Epithelial cell of prostate (primary cell): Measurements from ENCODE around the gene ZNF784.
A peak's percentile ranks its signal among the peaks of the same experiment; 100 is the strongest.

ENCODE experiments used
- DNase-seq: peaks from one replicate; pipeline ENCODE4 v3.0.0-alpha.2; 2011; ENCODE audit warnings: low read depth, low spot score
- H3K27ac ChIP-seq: fragments of 450-650 bp; 2 replicates; pipeline ENCODE4 v1.5.1; 2017; ENCODE audit warnings: mild to moderate bottlenecking

ZNF784 gene

DNA sequence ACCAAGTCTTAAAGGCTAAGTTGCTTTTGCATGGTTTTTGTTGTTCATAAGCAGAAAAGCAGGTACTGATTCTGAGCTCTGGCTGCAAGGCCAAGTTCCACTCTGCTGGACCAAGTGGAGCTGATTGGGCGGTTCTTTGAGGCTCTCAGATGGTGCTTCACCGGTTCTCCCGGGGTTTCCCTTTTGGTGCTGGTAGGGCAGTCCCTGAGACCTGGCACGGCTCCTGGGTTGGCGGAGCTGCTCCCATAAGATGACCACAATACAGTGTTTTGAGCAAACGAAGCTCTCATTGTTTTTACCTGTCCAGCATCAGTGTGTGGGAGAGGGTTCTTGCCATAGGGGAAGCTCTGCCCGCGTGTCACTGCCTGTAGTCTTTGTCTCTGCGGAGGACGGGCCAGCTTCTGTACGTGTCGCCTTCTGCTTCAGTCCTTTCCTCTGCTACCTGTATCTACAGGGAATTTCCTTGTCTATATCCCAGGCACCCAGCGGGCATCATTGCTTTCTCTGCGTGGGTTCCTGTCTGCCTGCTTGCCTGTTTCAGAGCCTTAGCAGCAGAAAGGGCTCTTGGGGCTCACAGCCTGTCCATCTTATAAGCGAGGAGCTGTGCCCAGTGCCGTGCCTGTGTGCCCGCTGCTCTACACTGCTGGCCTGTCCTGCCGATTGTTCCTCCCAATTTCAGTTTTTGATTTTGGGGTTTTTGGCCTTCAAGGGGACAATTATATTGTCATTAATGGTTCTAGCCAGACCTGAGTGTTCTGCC is 32.8 kb upstream of the ZNF784 start:
- H3K27ac ChIP-seq, result no peak overlapping the region
- DNase-seq, result no peak

DNA sequence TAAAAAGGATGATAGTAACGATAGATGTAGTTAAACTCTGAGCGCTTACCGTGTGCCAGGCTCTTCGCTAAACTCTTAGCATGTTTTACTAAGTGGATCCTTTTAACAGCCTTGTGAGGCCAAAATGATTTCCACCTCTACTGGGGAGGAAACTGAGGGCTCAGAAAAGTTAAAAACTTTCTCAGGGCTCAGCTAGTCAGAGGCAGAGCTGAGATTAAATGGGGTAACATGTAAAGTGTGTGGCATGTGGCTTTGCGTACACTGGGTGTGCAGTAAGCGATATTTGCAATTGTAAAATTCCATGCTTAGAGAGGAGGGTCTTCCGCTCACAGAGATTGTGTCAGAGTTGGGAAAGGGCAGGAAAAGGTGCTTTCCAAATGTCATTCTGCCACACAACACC is 32.2 kb upstream of the ZNF784 start:
- no peak overlapping the region for H3K27ac ChIP-seq

DNA sequence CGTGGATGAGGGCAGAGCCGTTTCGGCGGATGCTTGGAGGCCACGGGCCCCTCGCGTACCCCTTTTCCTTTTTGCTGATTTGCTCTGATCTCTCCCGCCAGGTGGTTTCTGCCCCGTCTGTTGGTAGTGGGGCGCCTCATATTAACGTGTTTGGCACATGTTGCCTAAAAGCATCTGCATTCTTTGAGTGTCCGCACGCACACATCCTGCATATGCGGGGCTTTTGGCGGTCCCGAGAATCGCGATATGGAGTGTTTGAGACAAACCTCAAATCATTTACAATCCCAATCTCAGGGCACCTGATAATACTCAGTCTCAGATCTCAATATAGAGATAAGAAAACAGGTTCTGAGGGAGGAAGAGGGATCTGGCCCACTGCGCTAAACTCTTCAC is 31.3 kb upstream of the ZNF784 start:
- peak overlapping the region; percentile 98 for H3K27ac ChIP-seq
- no peak for DNase-seq

More for the DNA sequence above, 32.2 kb upstream of the ZNF784 start:
- no peak for DNase-seq

DNA sequence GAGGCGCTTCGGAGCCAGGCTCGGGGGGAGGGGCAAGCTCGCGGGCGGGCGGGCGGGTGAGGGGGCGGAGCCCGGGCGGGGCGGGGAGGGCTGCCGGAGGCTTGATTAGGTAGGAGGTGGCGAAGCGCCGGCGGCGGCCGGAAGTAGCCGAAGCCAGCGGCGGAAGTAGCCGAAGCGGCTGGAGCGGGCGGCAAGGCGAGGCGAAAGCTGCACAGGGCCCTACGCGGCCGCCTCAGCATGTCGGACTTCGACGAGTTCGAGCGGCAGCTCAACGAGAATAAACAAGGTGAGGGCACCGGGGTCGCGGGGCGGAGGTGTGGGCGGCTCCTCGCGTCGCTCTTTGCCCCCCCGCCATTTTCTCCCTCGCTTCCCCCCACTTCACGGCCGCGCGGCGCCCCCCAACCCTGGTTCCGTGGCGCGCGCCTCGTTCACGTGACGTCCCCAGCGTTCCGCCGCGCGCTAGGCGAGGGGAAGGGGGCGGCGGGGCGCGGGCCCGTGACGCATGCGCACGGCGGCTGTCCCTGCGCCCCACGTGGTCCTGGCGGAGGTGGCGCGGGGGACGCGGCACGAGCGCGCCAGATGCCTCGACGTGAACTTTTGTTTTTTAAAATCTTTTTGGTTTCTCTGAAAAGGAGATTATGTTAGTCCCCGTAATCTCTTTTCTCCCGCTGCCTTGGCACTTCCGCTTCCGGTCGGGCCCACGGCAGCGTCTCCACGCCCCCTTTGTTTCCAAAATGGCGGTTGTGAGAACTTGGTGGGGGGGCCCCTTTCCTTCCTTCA is 30.7 kb upstream of the ZNF784 start, which contains the start of gene U2AF2:
U2AF2 (plus strand) TSS at position 168 of the 780 bp plus-strand sequence; CDS start at position 238, 70 bp downstream.
- peak within 1 kb of the TSS; percentile 98 for H3K27ac ChIP-seq
- DNase-seq, result no peak

DNA sequence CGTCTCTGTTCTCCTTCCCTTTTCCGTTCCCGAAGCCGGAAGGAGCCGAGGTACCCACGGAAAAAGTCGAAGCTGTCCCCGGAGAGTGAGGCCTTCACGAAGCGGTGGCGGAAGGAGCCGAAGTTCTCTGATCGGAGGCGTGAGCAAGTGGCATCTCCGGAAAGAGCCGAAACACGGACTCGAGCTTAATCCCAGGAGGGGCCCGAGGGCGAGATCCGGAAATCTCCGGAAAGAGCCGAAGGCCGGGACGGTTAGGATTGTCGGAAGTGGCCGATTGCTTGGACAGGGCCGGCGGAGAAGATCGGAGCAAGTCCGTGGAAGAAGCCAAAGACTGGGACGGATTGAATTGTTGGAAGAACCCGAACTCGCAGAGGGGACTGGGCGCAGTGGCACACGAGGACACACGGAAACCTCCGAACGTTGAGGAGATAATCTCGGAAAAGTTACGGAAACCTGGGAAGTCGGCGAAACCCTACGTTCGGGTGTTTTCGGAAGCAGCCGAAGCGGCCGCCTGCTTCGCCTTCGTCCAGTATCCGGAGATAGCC is 30.0 kb upstream of the ZNF784 start:
- DNase-seq, result peak; percentile 95
- H3K27ac ChIP-seq, result peak overlapping the region; percentile 98

DNA sequence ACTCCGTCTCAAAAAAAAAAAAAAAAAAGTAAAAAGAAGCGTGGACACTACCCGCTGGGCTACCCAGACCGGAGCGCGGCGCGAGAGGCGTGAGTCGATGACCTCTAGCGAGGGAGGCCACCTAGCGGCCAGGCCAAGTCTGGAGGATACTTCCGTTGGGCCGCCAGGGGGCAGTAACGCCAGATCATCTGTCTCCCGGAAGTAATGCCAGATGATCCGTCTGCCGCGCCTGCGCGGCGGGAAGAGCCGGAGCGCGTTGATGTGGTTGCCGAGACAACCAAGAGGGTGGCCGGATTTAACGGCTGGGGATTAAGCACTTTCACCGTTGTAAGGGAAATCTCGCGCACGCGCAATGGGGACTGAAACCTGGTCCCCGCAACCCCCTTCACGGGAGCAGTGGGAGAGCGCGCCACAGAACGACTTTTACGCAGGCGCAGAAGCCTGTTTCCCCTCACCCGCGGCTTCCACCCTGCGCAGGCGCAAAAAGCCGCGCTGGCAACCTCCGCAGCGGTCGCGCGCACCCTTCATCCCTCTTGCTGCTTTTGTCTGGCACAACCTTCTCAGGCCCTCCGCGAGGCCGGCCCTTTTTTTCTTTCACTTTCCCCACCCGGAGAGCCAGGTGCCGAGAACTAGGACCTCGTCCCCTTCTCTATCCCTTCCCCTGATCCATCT is 29.4 kb upstream of the ZNF784 start:
- peak; percentile 89 for DNase-seq
- peak overlapping the region; percentile 98 for H3K27ac ChIP-seq

DNA sequence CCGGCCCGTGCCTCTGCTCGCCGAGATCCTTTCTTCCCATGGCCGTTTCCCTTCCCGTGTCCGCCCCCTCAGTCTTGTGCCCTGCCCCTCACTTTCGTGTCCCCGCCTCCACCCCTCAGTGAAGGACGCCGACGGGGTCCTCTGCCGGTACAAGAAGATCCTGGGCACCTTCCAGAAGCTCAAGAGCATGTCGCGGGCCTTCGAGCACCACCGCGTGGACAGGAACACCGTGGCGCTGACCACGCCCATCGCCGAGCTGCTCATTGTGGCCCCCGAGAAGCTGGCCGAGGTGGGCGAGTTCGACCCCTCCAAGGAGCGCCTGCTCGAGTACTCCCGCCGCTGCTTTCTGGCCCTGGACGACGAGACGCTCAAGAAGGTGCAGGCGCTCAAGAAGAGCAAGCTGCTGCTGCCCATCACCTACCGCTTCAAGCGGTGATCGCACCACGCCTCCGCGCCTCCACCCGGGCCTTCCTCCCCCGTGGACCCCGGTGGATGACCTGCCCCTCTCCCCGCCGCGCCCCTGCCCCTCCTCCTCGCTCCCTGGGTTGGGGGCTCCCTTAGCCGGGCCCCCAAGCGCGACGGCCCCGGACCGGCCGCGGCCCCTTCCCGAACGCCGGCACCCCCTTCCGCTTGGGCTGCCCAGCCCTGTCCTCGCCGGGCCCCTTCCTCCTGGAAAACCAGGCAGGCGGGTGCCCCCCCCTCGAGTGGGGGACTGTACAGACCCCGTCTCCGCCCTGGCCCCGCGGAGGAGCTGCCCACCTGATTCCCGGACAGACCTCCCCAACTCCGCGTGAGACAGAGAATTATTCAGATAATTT is 28.2 kb upstream of the ZNF784 start:
- H3K27ac ChIP-seq, result no peak overlapping the region
- DNase-seq, result no peak

DNA sequence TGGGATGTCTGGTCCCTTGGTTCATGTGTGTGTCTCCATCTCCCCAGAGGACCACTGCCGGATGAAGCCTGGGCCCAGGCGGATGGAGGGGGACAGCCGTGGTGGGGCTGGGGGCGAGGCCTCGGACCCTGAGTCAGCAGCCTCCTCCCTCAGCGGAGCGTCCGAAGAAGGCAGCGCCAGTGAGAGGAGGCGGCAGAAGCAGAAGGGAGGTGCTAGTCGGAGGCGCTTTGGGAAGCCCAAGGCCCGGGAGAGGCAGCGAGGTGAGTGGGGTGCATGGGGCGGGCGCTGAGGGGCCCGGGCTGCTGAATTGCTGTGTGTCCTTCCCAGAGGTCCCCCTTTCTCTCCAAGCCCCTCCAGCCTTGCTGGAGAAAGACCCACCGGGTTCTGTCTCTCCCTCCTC is 26.9 kb upstream of the ZNF784 start:
- no peak for DNase-seq

DNA sequence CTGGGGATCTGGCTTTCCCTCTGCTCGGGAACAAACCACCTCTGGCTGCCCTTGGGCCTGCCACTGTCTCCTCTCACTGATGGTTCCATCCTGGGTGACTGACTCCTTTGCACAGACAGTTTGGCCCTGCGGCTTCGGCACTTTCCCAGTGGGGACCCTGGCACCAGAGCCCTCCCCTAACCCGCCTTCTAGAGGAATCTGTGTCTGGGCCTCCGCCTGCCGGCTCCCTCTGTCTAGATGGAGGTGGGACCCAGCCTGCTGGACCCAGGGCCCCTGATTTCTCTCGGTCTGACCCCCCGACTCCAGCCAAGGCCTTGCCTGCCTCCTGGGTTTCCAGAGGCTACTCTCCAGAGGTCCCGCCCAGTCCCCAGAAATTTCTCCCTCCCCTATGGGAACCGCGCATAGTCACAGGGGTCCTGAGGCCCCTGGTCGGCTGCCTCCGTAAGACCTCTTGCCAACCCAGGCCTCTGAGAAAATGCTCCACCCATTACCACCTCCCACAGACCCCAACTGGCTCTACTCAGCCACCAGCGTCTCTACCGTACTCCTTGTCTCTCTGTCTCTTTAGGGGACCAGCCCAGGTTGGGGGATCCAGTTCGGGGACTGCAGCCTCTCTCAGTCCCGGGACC is 26.4 kb upstream of the ZNF784 start:
- no peak for DNase-seq
- no peak overlapping the region for H3K27ac ChIP-seq

More for the DNA sequence above, 26.9 kb upstream of the ZNF784 start:
- no peak overlapping the region for H3K27ac ChIP-seq

DNA sequence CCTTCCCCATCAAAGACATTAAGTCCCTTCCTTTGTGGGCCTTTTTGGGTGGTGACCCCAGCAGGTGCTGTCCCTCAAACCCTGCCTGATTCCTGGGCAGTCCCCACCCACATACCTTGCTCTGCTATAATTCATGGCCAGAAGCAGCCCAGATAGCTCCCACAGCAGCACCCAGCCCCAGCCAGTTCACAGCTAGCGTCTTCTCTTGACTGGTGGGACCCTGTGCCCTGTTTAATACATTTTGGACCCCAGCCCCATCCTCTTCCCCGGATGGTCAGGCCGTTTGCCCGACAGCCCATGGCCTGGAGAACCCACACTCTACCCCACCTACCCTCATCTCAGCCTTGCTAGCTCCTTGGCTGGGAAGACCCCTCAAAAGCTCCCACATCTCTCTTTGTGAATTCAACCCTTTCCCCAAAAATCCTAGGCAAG is 25.8 kb upstream of the ZNF784 start:
- no peak for DNase-seq
- H3K27ac ChIP-seq, result no peak overlapping the region

DNA sequence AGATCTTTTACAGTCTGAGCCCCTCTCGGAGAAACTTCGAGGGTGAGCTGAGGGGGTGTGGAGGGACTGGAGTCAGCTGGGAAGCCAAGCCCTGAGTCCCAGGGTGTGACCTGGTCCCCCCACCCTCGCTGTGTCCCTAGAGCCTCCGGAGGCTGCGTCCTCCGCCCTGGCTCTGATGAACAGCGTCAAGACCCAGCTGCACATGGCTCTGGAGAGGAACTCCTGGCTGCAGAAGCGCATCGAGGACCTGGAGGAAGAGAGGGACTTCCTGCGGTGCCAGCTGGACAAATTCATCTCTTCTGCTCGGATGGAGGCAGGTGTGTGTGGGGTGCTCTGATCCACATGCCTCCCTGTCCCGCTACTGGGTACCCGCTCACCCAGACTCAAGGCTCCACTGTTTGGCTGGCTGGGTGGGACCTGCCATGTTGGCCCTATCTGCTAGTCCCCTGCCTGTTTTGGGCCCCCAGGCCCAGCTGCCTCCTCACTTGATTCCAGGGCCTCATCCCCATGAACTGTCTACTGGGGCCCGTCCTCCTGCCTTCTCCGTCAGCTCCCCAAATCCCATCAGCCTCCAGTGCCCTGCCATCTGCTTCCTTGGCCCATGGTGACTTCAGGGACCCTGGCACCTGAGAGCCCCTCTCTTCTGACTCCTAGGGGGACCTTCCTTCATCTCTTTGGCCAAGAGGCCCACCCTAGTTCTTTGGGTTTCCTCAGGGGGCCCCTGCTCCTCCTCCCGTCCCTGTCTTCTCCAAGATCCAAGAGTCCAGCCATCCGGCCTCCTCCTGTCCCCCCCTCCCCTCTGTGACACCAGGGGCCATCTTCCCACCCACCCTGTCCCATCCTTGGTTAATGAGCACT is 25.1 kb upstream of the ZNF784 start:
- no peak for DNase-seq
- H3K27ac ChIP-seq, result no peak overlapping the region

DNA sequence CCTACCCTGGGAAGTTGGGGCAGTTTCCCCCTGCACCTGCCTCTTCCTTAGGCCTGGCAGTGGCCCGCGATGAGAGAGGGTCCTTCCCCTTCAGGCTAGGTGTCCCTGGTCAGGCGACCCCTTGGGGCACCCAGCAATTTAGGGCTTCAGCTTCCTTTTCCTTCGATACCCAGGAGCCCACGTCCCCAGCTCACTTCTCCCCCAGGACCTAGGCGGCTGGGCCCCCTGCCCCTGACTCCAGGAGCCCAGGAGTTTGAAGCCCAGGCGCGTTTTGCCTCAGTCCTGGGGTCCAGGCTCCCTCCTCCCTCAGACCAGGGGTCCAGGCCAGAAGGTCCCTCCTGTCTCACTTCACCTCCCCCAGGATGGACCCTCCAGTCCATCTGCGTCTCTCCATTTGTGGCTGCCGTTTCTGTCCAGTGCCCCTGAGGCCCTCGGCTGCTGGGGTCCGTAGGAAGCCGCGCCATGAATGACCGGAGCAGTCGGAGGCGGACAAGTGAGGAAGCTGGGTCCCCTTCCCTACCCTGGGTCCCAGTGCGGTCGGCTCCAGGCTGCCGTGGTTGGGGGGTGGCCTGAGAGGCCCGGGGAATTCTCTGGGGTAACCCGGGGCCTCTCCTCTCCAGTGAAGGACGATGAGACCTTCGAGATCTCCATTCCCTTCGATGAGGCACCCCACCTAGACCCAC is 24.4 kb upstream of the ZNF784 start:
- H3K27ac ChIP-seq, result no peak overlapping the region

DNA sequence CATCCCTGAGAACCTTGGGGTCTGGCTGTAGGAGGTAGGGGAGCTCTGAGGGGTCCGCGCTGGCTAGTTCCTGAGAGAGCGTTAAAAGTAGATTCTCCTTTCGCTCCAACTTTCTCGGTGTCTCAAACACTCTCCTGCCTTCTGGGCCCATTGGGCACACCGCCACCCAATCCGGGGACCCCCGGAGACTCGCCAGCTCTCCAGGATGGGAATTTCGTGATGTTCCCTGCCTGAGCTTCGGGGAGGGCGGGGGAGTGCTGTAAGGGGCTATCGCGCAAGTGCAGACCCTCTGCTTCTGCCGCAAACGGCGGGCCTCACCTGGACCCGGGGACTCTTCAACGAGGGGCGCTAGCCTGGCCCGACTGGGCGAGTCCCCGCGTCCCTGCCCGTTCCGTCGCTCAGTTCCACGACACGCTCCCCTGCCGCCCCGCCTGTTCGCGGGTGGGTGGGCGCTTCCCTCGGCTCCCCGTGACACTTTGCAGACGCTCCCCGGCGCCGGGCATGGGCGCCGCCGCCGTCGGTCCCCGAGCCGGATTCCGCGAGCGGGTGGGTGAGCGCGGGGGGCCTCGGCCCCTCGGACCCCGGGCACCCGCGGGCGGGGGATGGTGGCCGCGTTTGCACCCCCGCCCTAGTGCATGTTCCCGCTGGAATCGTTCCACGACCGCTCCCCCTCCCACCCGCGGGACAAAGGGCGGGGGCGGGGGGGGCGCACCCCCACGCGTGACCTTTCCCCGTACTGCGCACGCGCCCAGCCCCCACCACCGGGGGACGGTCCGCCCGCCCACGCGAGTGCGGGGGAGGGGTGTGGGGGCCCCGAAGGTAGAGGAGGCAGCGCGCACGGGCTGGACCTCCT is 23.6 kb upstream of the ZNF784 start, which contains the start of gene CCDC106:
CCDC106 (plus strand) TSS at position 481 of the 853 bp plus-strand sequence. CDS start 835 bp downstream, outside the sequence.
- no peak for DNase-seq
- peak within 1 kb of the TSS; percentile 40 for H3K27ac ChIP-seq

More for the DNA sequence above, 24.4 kb upstream of the ZNF784 start:
- DNase-seq, result no peak

DNA sequence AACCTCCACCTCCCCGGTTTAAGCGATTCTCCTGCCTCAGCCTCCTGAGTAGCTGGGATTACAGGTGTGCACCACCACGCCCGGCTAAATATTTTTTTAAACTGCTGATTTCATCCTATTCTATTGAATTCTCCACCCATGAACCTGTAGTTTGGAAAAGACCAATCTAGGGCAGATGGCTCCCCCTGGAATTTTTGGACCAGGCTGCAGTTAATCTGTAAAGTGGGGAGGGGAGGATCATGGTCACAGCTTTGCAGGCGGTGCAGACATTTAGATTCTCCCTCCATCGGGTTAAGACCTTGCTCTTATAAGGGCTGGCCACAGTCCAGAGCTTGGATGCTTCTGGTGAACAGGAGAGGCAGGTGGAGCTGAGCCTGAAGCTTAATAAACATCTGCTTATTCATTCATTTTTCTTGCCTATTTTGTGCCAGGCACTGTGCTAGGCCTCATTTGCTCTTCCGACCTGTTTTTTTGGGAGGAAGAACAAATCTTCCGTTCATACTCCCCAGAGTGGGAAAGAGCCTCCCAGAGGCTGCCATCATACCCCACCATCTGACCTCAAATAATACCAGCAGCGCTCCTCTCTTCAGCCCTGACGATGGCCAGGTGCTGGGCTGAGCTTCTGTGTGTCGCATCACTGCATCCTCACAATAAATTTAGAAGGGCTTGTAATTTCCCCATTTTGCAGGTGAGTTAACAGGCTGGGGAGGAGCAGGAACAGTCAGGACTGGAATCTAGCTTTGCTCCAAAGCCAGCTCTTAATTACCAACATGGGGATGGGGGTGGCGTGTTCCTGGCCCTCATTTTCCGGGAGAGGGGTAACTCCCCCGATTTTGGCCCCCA is 22.7 kb upstream of the ZNF784 start:
- no peak for DNase-seq
- H3K27ac ChIP-seq, result peak overlapping the region; percentile 40

DNA sequence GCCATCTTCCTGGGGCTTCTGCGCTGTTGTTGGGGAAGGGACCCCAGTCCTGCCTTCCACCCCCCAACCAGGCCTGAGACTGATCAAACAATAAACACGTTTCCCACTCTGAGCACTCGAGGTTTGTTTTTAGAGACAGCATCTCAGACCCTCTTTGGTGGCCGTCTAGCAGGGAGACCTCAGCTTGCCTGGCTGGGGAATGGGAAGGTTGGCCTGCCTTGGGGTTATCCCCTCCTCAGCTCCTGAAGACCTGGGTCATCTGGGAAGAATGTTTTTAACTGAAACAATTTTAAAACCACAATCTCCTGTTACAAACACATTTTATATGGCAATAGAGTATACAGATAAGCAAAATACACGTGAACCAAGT is 21.1 kb upstream of the ZNF784 start:
- DNase-seq, result no peak
- no peak overlapping the region for H3K27ac ChIP-seq
